ENCODE measurements around the gene TRUB1. TPM values are rescaled to one million over a fixed set of nuclear protein-coding genes. Genes with fewer than 3 reads are reported as not detected.

The TRUB1 gene
- total and polyA plus RNA-seq, 2 donors (not counting 3 experiments of a cell fraction or from before 2014, with no cell fraction given), result 4.6 to 16.7 TPM

DNA sequence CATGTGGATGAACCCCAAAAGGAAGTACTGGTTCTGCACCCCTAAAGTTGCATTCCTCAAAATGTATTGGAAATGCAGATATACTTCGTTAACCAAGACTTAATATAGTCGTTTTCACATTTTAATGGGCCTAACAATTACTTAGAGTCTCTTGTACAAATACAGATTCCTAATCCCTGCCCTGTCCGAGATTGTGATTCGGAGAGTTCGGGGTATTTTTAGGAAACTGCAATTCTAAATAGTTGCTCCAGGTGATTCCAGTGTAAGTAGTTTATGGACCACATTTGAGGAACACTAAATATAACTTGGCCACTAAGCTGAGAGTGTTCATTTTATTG, 830 bp downstream of the TRUB1 start:
- Histone ChIP-seq H3K36me3 (ENCODE audit: control insufficient read depth in 2 of 2, extremely low read depth in 1 of 2, insufficient read depth in 2 of 2, low read length in 2 of 2) (peaks cover 5% of the 10 kb centered on the region in 2 experiments), H3K9me3 (replicated peaks; ENCODE audit: control insufficient read depth, insufficient read depth, low read length) (no peaks in the 10 kb centered on the region), H2AFZ (ENCODE audit: low read depth, low read length) (peak overlapping the region; percentile 97), H3K4me1 (ENCODE audit: control insufficient read depth, extremely low read depth, insufficient read depth, low read length) (peaks cover 12% of the 10 kb centered on the region), H3K9ac (replicated peaks; ENCODE audit: extremely low read depth, insufficient read depth, low read length) (peak overlapping the region; percentile 88), H3K79me2 (ENCODE audit: control insufficient read depth, insufficient read depth, low read length) (peaks cover 26% of the 10 kb centered on the region), H3K4me2 (ENCODE audit: insufficient read depth, low read length) (peak overlapping the region; percentile 91), H3K4me3 (replicated peaks in 1 of 3; ENCODE audit: insufficient read depth in 1 of 3, low read depth in 1 of 3, low read length in 3 of 3) (peak overlapping the region; percentile 73 to 90 (median 75)), H3K9me1 (replicated peaks; ENCODE audit: control insufficient read depth, extremely low read depth, insufficient read depth, low read length) (peaks cover 2% of the 10 kb centered on the region), H4K20me1 (replicated peaks; ENCODE audit: control insufficient read depth, extremely low read depth, insufficient read depth, low read length) (no peaks in the 10 kb centered on the region), H3K27me3 (ENCODE audit: control insufficient read depth in 2 of 2, insufficient read depth in 2 of 2, low read length in 2 of 2) (no peaks in the 10 kb centered on the region), H3K27ac (ENCODE audit: insufficient read depth, low read depth, low read length) (no peak overlapping the region)
- dilution Hi-C loops (cut with MboI; ENCODE audit: extremely low pct_ligation_motif_present, low sequenced_read_pairs) (no loop called here), intact Hi-C loops (cut with micrococcal nuclease) (loop anchor here (1.0 kb wide), 3 partner anchors 13 to 70 kb away; no protein-coding TSS in a partner anchor)
- TF ChIP-seq FOS (IDR thresholded peaks at IDR 0.05; ENCODE audit: borderline replicate concordance, insufficient read depth, low read length) (no peak), GATA2 (IDR thresholded peaks at IDR 0.05; ENCODE audit: insufficient read depth, insufficient read length, low read depth, low read length) (no peak), JUN (IDR thresholded peaks at IDR 0.05; ENCODE audit: borderline replicate concordance, insufficient read depth, insufficient read length, low read depth) (no peak), POLR2A (IDR thresholded peaks at IDR 0.05; ENCODE audit: low read depth, low read length) (peak; percentile 6), POLR2AphosphoS5 (IDR thresholded peaks at IDR 0.05; ENCODE audit: insufficient read depth, low read depth, low read length) (no peak), EZH2 (IDR thresholded peaks at IDR 0.05; ENCODE audit: borderline replicate concordance, low read depth, low read length, severe bottlenecking) (no peak)
- TF ChIP-seq, protein P1, sequence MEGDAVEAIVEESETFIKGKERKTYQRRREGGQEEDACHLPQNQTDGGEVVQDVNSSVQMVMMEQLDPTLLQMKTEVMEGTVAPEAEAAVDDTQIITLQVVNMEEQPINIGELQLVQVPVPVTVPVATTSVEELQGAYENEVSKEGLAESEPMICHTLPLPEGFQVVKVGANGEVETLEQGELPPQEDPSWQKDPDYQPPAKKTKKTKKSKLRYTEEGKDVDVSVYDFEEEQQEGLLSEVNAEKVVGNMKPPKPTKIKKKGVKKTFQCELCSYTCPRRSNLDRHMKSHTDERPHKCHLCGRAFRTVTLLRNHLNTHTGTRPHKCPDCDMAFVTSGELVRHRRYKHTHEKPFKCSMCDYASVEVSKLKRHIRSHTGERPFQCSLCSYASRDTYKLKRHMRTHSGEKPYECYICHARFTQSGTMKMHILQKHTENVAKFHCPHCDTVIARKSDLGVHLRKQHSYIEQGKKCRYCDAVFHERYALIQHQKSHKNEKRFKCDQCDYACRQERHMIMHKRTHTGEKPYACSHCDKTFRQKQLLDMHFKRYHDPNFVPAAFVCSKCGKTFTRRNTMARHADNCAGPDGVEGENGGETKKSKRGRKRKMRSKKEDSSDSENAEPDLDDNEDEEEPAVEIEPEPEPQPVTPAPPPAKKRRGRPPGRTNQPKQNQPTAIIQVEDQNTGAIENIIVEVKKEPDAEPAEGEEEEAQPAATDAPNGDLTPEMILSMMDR (IDR thresholded peaks at IDR 0.05; ENCODE audit: extremely low read depth in 1 of 2, insufficient read depth in 1 of 2, low read depth in 1 of 2, low read length in 2 of 2), result no peak
- BruUV-seq (replicated peaks), result no TSS peak
- CTCF ChIA-PET, result interaction anchor here (1.6 to 2.0 kb wide), 2 partner anchors 59 to 62 kb away, joined by 10 to 11 read pairs; no protein-coding TSS in a partner anchor
- POLR2A ChIA-PET, result no interaction called here
- DNase-seq (ENCODE audit: low read depth, low spot score) (no peak), FAIRE-seq (no peak)
